ENCODE measurements around the gene MPPE1. TPM values are rescaled to one million over a fixed set of nuclear protein-coding genes. Genes with fewer than 3 reads are reported as not detected.

The MPPE1 gene
- total RNA-seq, 1 experiment from 2014 or later = 21.4 TPM

- POLR2A ChIA-PET = no interaction called here
- intact Hi-C loops (cut with micrococcal nuclease) = no loop called here
Observed at GRCh38 chr18:11905613-11906012, 2.5 kb downstream of the MPPE1 start.

More at GRCh38 chr18:11905613-11906012, 2.5 kb downstream of the MPPE1 start:
- Histone ChIP-seq H3K9me2 (ENCODE audit: insufficient read depth) (no peaks in the 10 kb centered on the region), H3K9me3 (ENCODE audit: control insufficient read depth in 1 of 2, insufficient read depth in 1 of 2, low read depth in 1 of 2, low read length in 2 of 2) (no peaks in the 10 kb centered on the region), H3K4me3 (replicated peaks in 1 of 2; ENCODE audit: low read depth in 1 of 2, low read length in 2 of 2) (no peak overlapping the region), H3K36me3 (ENCODE audit: control insufficient read depth in 1 of 2, insufficient read depth in 2 of 2, low read length in 2 of 2) (no peaks in the 10 kb centered on the region; a peak in 1 of 4 replicates), H3K27ac (ENCODE audit: low read depth, low read length) (no peak overlapping the region), H3K79me2 (ENCODE audit: insufficient read depth, low read length) (peaks cover 10% of the 10 kb centered on the region; the same call in 1 of the 2 replicates), H3K9ac (ENCODE audit: low read length) (no peak overlapping the region), H4K20me1 (ENCODE audit: insufficient read depth) (no peaks in the 10 kb centered on the region), H2AFZ (ENCODE audit: low read depth, low read length, poor library complexity, severe bottlenecking) (no peak overlapping the region), H3K27me3 (ENCODE audit: insufficient read depth, low read length) (no peaks in the 10 kb centered on the region), H3K4me1 (ENCODE audit: control insufficient read depth in 1 of 2, insufficient read depth in 2 of 2, low read length in 2 of 2) (peaks cover 4 to 16% of the 10 kb centered on the region in 2 experiments; a peak in 3 of 4 replicates), H3K4me2 (ENCODE audit: low read length) (no peak overlapping the region)
- no TSS peak for BruUV-seq (replicated peaks)
- DNase-seq (ENCODE audit: low read depth, low spot score) = no peak
- ChIA-PET RAD21 (ENCODE audit: low non-redundant PET in 1 of 2, low total read pairs in 2 of 2, uncharacterized antibody in 2 of 2, unreplicated experiment in 2 of 2) (no interaction called here), CTCF (no interaction called here)
- TF ChIP-seq, protein P1, sequence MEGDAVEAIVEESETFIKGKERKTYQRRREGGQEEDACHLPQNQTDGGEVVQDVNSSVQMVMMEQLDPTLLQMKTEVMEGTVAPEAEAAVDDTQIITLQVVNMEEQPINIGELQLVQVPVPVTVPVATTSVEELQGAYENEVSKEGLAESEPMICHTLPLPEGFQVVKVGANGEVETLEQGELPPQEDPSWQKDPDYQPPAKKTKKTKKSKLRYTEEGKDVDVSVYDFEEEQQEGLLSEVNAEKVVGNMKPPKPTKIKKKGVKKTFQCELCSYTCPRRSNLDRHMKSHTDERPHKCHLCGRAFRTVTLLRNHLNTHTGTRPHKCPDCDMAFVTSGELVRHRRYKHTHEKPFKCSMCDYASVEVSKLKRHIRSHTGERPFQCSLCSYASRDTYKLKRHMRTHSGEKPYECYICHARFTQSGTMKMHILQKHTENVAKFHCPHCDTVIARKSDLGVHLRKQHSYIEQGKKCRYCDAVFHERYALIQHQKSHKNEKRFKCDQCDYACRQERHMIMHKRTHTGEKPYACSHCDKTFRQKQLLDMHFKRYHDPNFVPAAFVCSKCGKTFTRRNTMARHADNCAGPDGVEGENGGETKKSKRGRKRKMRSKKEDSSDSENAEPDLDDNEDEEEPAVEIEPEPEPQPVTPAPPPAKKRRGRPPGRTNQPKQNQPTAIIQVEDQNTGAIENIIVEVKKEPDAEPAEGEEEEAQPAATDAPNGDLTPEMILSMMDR (IDR thresholded peaks at IDR 0.05 in 2 of 3, conservative IDR thresholded peaks at IDR 0.05 in 1 of 3; ENCODE audit: borderline replicate concordance in 1 of 3, insufficient read depth in 1 of 3, low read depth in 2 of 3, low read length in 2 of 3) = no peak
- no peak for TF ChIP-seq ELF1 (IDR thresholded peaks at IDR 0.05; ENCODE audit: borderline replicate concordance, low read depth)
- no peak for TF ChIP-seq POLR2A (IDR thresholded peaks at IDR 0.05; ENCODE audit: borderline replicate concordance, extremely low read depth, insufficient read depth, insufficient read length)
- TF ChIP-seq SP1 (IDR thresholded peaks at IDR 0.05; ENCODE audit: low read depth) = no peak
- TF ChIP-seq SIN3A (IDR thresholded peaks at IDR 0.05; ENCODE audit: low read depth) = no peak
- no peak for TF ChIP-seq FOSL1 (IDR thresholded peaks at IDR 0.05; ENCODE audit: low read depth)
- no peak for TF ChIP-seq JUND (IDR thresholded peaks at IDR 0.05)
- no peak for TF ChIP-seq POLR2AphosphoS5 (IDR thresholded peaks at IDR 0.05; ENCODE audit: low read depth, low read length)
- TF ChIP-seq CBX3 (IDR thresholded peaks at IDR 0.05; ENCODE audit: low read depth) = no peak
- no peak for TF ChIP-seq REST (IDR thresholded peaks at IDR 0.05; ENCODE audit: low read depth)
- TF ChIP-seq EZH2 (IDR thresholded peaks at IDR 0.05) = no peak
- TF ChIP-seq TCF7L2 (IDR thresholded peaks at IDR 0.05; ENCODE audit: borderline replicate concordance, extremely low read depth, insufficient read depth, insufficient read length) = no peak
- TF ChIP-seq MAX (IDR thresholded peaks at IDR 0.05) = no peak
- no peak for TF ChIP-seq CEBPB (IDR thresholded peaks at IDR 0.05; ENCODE audit: low read depth)
- TF ChIP-seq RAD21 (IDR thresholded peaks at IDR 0.05; ENCODE audit: low read depth) = no peak
- TF ChIP-seq, protein P2, sequence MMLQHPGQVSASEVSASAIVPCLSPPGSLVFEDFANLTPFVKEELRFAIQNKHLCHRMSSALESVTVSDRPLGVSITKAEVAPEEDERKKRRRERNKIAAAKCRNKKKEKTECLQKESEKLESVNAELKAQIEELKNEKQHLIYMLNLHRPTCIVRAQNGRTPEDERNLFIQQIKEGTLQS (IDR thresholded peaks at IDR 0.05) = no peak
- TF ChIP-seq EZH2phosphoT487 (IDR thresholded peaks at IDR 0.05; ENCODE audit: borderline replicate concordance) = no peak
- TF ChIP-seq, protein P3, sequence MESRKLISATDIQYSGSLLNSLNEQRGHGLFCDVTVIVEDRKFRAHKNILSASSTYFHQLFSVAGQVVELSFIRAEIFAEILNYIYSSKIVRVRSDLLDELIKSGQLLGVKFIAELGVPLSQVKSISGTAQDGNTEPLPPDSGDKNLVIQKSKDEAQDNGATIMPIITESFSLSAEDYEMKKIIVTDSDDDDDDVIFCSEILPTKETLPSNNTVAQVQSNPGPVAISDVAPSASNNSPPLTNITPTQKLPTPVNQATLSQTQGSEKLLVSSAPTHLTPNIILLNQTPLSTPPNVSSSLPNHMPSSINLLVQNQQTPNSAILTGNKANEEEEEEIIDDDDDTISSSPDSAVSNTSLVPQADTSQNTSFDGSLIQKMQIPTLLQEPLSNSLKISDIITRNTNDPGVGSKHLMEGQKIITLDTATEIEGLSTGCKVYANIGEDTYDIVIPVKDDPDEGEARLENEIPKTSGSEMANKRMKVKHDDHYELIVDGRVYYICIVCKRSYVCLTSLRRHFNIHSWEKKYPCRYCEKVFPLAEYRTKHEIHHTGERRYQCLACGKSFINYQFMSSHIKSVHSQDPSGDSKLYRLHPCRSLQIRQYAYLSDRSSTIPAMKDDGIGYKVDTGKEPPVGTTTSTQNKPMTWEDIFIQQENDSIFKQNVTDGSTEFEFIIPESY (IDR thresholded peaks at IDR 0.05; ENCODE audit: extremely low read depth, insufficient replicate concordance, low read length) = no peak
- TF ChIP-seq ZNF274 (IDR thresholded peaks at IDR 0.05; ENCODE audit: low read depth, low read length) = no peak
- no peak for ATAC-seq

Measured in HCT116 (cell line).